HepG2 (cell line): ENCODE measurements around the gene TMEM167B. TPM values are rescaled to one million over a fixed set of nuclear protein-coding genes. Genes with fewer than 3 reads are reported as not detected.

Experiments used
- CREBL2 ChIP-seq: sonication (generic); formaldehyde crosslinking; IDR thresholded peaks from 2 replicates; pipeline ENCODE4 v1.8.1; 2023; ENCODE audit warnings: missing genetic modification reagents, mild to moderate bottlenecking, borderline replicate concordance
- DDIT3 ChIP-seq: sonication (generic); formaldehyde crosslinking; IDR thresholded peaks from 2 replicates; pipeline ENCODE4 v1.4.0; 2020; ENCODE audit warnings: mild to moderate bottlenecking, missing genetic modification reagents
- DR1 ChIP-seq: sonication (generic); formaldehyde crosslinking; IDR thresholded peaks from 2 replicates; pipeline ENCODE4 v1.8.0; 2021; ENCODE audit warnings: mild to moderate bottlenecking, missing genetic modification reagents, inconsistent platforms
- FLYWCH1 ChIP-seq: sonication (generic); formaldehyde crosslinking; IDR thresholded peaks from 2 replicates; pipeline ENCODE4 v1.8.1; 2023; ENCODE audit warnings: mild to moderate bottlenecking, missing genetic modification reagents
- HNF1A ChIP-seq, 2 experiments: sonication (generic) in 1 of 2; formaldehyde crosslinking in 1 of 2; IDR thresholded peaks; 2 replicates each; pipeline versions ENCODE4 v1.4.0 to v1.6.1; 2016 to 2020; ENCODE audit warnings: borderline replicate concordance in 1 of 2, low read depth in 1 of 2, mild to moderate bottlenecking in 1 of 2, missing genetic modification reagents in 1 of 2
- NFE2 ChIP-seq: sonication (generic); formaldehyde crosslinking; IDR thresholded peaks from 2 replicates; pipeline ENCODE4 v1.4.0; 2020; ENCODE audit warnings: missing genetic modification reagents
- PREB ChIP-seq: sonication (generic); formaldehyde crosslinking; IDR thresholded peaks from 2 replicates; pipeline ENCODE4 v1.4.0; 2020; ENCODE audit warnings: missing genetic modification reagents
- RBAK ChIP-seq: sonication (generic); formaldehyde crosslinking; IDR thresholded peaks from 2 replicates; pipeline ENCODE4 v1.5.1; 2020; ENCODE audit warnings: mild to moderate bottlenecking, missing genetic modification reagents
- SNAPC2 ChIP-seq: sonication (generic); formaldehyde crosslinking; IDR thresholded peaks from 2 replicates; pipeline ENCODE4 v1.8.1; 2022; ENCODE audit warnings: mild to moderate bottlenecking, missing genetic modification reagents
- SP1 ChIP-seq, 2 experiments: fragments of 450-650 bp in 1 of 2; sonication (generic) in 1 of 2; formaldehyde crosslinking in 1 of 2; IDR thresholded peaks; 2 replicates each; pipeline versions ENCODE4 v1.4.0 to v1.6.1; 2016 to 2020; ENCODE audit warnings: missing genetic modification reagents in 1 of 2
- TIGD3 ChIP-seq: sonication (generic); formaldehyde crosslinking; IDR thresholded peaks from 2 replicates; pipeline ENCODE4 v1.5.1; 2020; ENCODE audit warnings: mild to moderate bottlenecking, missing genetic modification reagents, borderline replicate concordance
- TOPORS ChIP-seq: sonication (generic); formaldehyde crosslinking; IDR thresholded peaks from 2 replicates; pipeline ENCODE4 v1.8.0; 2023; ENCODE audit warnings: mild to moderate bottlenecking, missing genetic modification reagents
- ZNF10 ChIP-seq: sonication (generic); formaldehyde crosslinking; IDR thresholded peaks from 2 replicates; pipeline ENCODE4 v1.4.0; 2020; ENCODE audit warnings: mild to moderate bottlenecking, low read depth, missing genetic modification reagents, borderline replicate concordance
- ZNF30 ChIP-seq: sonication (generic); formaldehyde crosslinking; IDR thresholded peaks from 2 replicates; pipeline ENCODE4 v1.5.0; 2020; ENCODE audit warnings: mild to moderate bottlenecking, missing genetic modification reagents
- ZNF510 ChIP-seq: sonication (generic); formaldehyde crosslinking; IDR thresholded peaks from 2 replicates; pipeline ENCODE4 v1.4.0; 2020; ENCODE audit warnings: low read depth, mild to moderate bottlenecking, missing genetic modification reagents
- ZNF670 ChIP-seq: sonication (generic); formaldehyde crosslinking; IDR thresholded peaks from 2 replicates; pipeline ENCODE4 v1.8.0; 2022; ENCODE audit warnings: mild to moderate bottlenecking, missing genetic modification reagents, borderline replicate concordance
- ZNF710 ChIP-seq: sonication (generic); formaldehyde crosslinking; IDR thresholded peaks from 2 replicates; pipeline ENCODE4 v1.5.0; 2020; ENCODE audit warnings: mild to moderate bottlenecking, missing genetic modification reagents, borderline replicate concordance
- ZNF788 ChIP-seq: sonication (generic); formaldehyde crosslinking; IDR thresholded peaks from 2 replicates; pipeline ENCODE4 v1.5.0; 2020; ENCODE audit warnings: mild to moderate bottlenecking, missing genetic modification reagents, borderline replicate concordance
- ZSCAN31 ChIP-seq: sonication (generic); formaldehyde crosslinking; IDR thresholded peaks from 2 replicates; pipeline ENCODE4 v1.5.0; 2020; ENCODE audit warnings: low read depth, mild to moderate bottlenecking, missing genetic modification reagents
- polyA plus RNA-seq, 8 experiments: library from polyadenylated mRNA; depleted of rRNA in 3 of 8; stranded (reverse) in 7 of 8; unstranded in 1 of 8; fragments of >200 nt; fragmentation: Illumina TruSeq in 4 of 8; extraction: Trizol in 4 of 8; gene quantifications; 2 replicates each; pipeline versions ENCODE4 v1.2.1 to v1.2.3, GENCODE V29; 2011 to 2016; ENCODE audit warnings: low read depth in 4 of 8, missing spikeins in 1 of 8, mixed read lengths in 1 of 8; ENCODE audit not compliant: insufficient read depth in 1 of 8
- total RNA-seq, 5 experiments: library from RNA; depleted of rRNA; stranded (reverse); fragments of >200 nt; fragmentation: Illumina TruSeq; extraction: Trizol; gene quantifications; 2 replicates each; pipeline ENCODE4 v1.2.3, GENCODE V29; 2016; ENCODE audit warnings: low read depth in 1 of 5

TMEM167B gene
- total and polyA plus RNA-seq, 2 of the 13 experiments (the other 11 are each of a cell fraction or from before 2014, with no cell fraction given), result 9.5 to 22.4 TPM

- TF ChIP-seq RBAK (CRISPR knock-in tag), result no peak
- no peak for TF ChIP-seq SP1 (IDR thresholded peaks at IDR 0.05)
- 0 out of 2 replicates have a peak, but pooled peaks have one; percentile 19 for TF ChIP-seq SP1 (CRISPR knock-in tag; IDR thresholded peaks at IDR 0.05)
- TF ChIP-seq NFE2, result no peak
- TF ChIP-seq ZSCAN31, result 0 out of 2 replicates have a peak, but pooled peaks have one; percentile 60
- TF ChIP-seq SNAPC2 (CRISPR knock-in tag), result no peak
- no peak for TF ChIP-seq HNF1A (IDR thresholded peaks at IDR 0.05; ENCODE audit: low read depth)
- TF ChIP-seq HNF1A (CRISPR knock-in tag; IDR thresholded peaks at IDR 0.05; ENCODE audit: borderline replicate concordance), result no peak
- TF ChIP-seq FLYWCH1, result no peak
- TF ChIP-seq PREB, result no peak
- peak; percentile 90 for TF ChIP-seq ZNF788 (CRISPR knock-in tag)
- no peak for TF ChIP-seq TIGD3 (CRISPR knock-in tag)
- TF ChIP-seq DDIT3 (CRISPR knock-in tag), result no peak
- TF ChIP-seq ZNF30 (CRISPR knock-in tag), result no peak
- no peak for TF ChIP-seq ZNF710 (CRISPR knock-in tag)
- no peak for TF ChIP-seq ZNF670
- TF ChIP-seq TOPORS, result no peak
- TF ChIP-seq DR1 (CRISPR knock-in tag), result no peak
- no peak for TF ChIP-seq ZNF510 (CRISPR knock-in tag)
- no peak for TF ChIP-seq ZNF10 (CRISPR knock-in tag)
- no peak for TF ChIP-seq CREBL2 (CRISPR knock-in tag)
Measured at GRCh38 chr1:109089242-109090015, 1.1 kb upstream of the TMEM167B start (continued).
